Measurements from ENCODE around the gene CAPNS2.

CAPNS2 gene

GRCh38 chr16:55585631-55586030 is 19.1 kb downstream of the CAPNS2 start:
- H3K36me3 ChIP-seq (replicated peaks; ENCODE audit: insufficient read depth, low read length): no peaks in the 10 kb centered on the region
- TF ChIP-seq EZH2phosphoT487 (IDR thresholded peaks at IDR 0.05; ENCODE audit: low read length): no peak
- no peak for TF ChIP-seq EZH2 (optimal IDR thresholded peaks at IDR 0.05; ENCODE audit: low read depth, low read length)
- TF ChIP-seq, protein P1, sequence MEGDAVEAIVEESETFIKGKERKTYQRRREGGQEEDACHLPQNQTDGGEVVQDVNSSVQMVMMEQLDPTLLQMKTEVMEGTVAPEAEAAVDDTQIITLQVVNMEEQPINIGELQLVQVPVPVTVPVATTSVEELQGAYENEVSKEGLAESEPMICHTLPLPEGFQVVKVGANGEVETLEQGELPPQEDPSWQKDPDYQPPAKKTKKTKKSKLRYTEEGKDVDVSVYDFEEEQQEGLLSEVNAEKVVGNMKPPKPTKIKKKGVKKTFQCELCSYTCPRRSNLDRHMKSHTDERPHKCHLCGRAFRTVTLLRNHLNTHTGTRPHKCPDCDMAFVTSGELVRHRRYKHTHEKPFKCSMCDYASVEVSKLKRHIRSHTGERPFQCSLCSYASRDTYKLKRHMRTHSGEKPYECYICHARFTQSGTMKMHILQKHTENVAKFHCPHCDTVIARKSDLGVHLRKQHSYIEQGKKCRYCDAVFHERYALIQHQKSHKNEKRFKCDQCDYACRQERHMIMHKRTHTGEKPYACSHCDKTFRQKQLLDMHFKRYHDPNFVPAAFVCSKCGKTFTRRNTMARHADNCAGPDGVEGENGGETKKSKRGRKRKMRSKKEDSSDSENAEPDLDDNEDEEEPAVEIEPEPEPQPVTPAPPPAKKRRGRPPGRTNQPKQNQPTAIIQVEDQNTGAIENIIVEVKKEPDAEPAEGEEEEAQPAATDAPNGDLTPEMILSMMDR (IDR thresholded peaks at IDR 0.05; ENCODE audit: low read length): no peak
- H3K9me2 ChIP-seq (replicated peaks; ENCODE audit: insufficient read depth, low read length): no peaks in the 10 kb centered on the region
- no peak for DNase-seq
- no peak overlapping the region for H3K4me3 ChIP-seq (ENCODE audit: low read length)
- H3K79me2 ChIP-seq (ENCODE audit: low read length): no peaks in the 10 kb centered on the region
- no peak overlapping the region for H3K27ac ChIP-seq (ENCODE audit: low read length)
- no peaks in the 10 kb centered on the region for H3F3A ChIP-seq (ENCODE audit: insufficient read depth, low read length)
- H3K27me3 ChIP-seq (replicated peaks; ENCODE audit: insufficient read depth, low read length): no peaks in the 10 kb centered on the region
- no peak overlapping the region for H2AFZ ChIP-seq (ENCODE audit: low read length)
- no peaks in the 10 kb centered on the region for H3K9me3 ChIP-seq (replicated peaks; ENCODE audit: insufficient read depth, low read length)
- H3K9ac ChIP-seq (ENCODE audit: low read length): no peak overlapping the region
- H3K4me1 ChIP-seq (ENCODE audit: low read length): no peaks in the 10 kb centered on the region
- no peaks in the 10 kb centered on the region for H4K20me1 ChIP-seq (ENCODE audit: insufficient read depth, low read length)
- H3K4me2 ChIP-seq (ENCODE audit: low read depth, low read length): no peak overlapping the region

- no peak for DNase-seq
- Histone ChIP-seq H3K9me3 (replicated peaks; ENCODE audit: insufficient read depth, low read length) (no peaks in the 10 kb centered on the region), H3K4me1 (ENCODE audit: low read length) (no peaks in the 10 kb centered on the region), H3K4me3 (ENCODE audit: low read length) (no peak overlapping the region), H3F3A (ENCODE audit: insufficient read depth, low read length) (no peaks in the 10 kb centered on the region), H3K9me2 (replicated peaks; ENCODE audit: insufficient read depth, low read length) (no peaks in the 10 kb centered on the region), H3K27me3 (replicated peaks; ENCODE audit: insufficient read depth, low read length) (no peaks in the 10 kb centered on the region), H3K27ac (ENCODE audit: low read length) (no peak overlapping the region), H2AFZ (ENCODE audit: low read length) (no peak overlapping the region), H3K4me2 (ENCODE audit: low read depth, low read length) (no peak overlapping the region), H3K79me2 (ENCODE audit: low read length) (no peaks in the 10 kb centered on the region), H3K9ac (ENCODE audit: low read length) (no peak overlapping the region), H4K20me1 (ENCODE audit: insufficient read depth, low read length) (no peaks in the 10 kb centered on the region), H3K36me3 (replicated peaks; ENCODE audit: insufficient read depth, low read length) (no peaks in the 10 kb centered on the region)
- TF ChIP-seq EZH2phosphoT487 (IDR thresholded peaks at IDR 0.05; ENCODE audit: low read length): no peak
Measured at GRCh38 chr16:55588799-55589198, 22.3 kb downstream of the CAPNS2 start.

DNA sequence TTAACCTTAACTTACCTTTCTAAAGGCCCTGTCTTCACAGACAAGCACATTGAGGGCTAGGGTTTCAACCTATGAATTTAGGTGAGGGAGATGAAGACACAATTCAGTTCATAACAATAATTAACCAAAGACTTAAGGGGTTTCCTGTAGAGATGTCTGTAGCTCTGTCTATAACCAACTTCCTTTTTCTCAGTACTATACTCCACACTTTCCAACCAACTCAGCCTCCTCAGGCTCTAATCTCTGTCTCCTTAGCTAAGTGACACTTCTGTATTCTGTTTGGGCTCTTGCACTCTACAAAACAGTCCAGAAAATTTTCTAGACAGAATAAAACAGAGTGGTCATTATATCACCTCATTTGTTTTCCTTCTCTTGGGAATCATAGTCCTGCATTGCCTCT is 25.8 kb downstream of the CAPNS2 start:
- Histone ChIP-seq H3K27me3 (replicated peaks; ENCODE audit: insufficient read depth, low read length) (no peaks in the 10 kb centered on the region), H3K79me2 (ENCODE audit: low read length) (no peaks in the 10 kb centered on the region), H3K4me2 (ENCODE audit: low read depth, low read length) (no peak overlapping the region), H3K9me3 (replicated peaks; ENCODE audit: insufficient read depth, low read length) (no peaks in the 10 kb centered on the region), H3K9ac (ENCODE audit: low read length) (no peak overlapping the region), H3K36me3 (replicated peaks; ENCODE audit: insufficient read depth, low read length) (no peaks in the 10 kb centered on the region), H2AFZ (ENCODE audit: low read length) (no peak overlapping the region), H3K4me3 (ENCODE audit: low read length) (no peak overlapping the region), H3K4me1 (ENCODE audit: low read length) (no peaks in the 10 kb centered on the region), H3F3A (ENCODE audit: insufficient read depth, low read length) (no peaks in the 10 kb centered on the region), H4K20me1 (ENCODE audit: insufficient read depth, low read length) (no peaks in the 10 kb centered on the region), H3K9me2 (replicated peaks; ENCODE audit: insufficient read depth, low read length) (no peaks in the 10 kb centered on the region), H3K27ac (ENCODE audit: low read length) (no peak overlapping the region)
- DNase-seq: no peak
- TF ChIP-seq, protein P1 (IDR thresholded peaks at IDR 0.05; ENCODE audit: low read length): no peak
- TF ChIP-seq EZH2 (optimal IDR thresholded peaks at IDR 0.05; ENCODE audit: low read depth, low read length) (no peak), EZH2phosphoT487 (IDR thresholded peaks at IDR 0.05; ENCODE audit: low read length) (no peak)

DNA sequence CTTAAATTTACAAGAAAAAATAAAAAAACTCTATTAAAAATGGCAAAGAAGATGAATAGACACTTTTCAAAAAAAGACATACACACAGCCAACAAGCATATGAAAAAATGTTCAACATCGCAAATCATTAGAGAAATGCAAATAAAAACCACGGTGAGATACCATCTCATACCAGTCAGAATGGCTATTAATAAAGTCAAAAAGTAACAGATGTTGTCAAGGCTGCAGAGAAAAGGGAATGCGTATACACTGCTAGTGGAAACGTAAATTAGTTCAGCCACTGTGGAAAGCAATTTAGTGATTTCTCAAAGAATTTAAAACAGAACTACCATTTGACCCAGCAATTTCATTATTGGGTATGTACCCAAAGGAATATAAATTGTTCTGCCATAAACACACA is 31.4 kb downstream of the CAPNS2 start:
- no peaks in the 10 kb centered on the region for H3K4me1 ChIP-seq (ENCODE audit: low read length)
- no peaks in the 10 kb centered on the region for H3K36me3 ChIP-seq (replicated peaks; ENCODE audit: insufficient read depth, low read length)
- no peak overlapping the region for H3K9ac ChIP-seq (ENCODE audit: low read length)
- no peak overlapping the region for H3K27ac ChIP-seq (ENCODE audit: low read length)
- H3K4me3 ChIP-seq (ENCODE audit: low read length): no peak overlapping the region
- H3K9me2 ChIP-seq (replicated peaks; ENCODE audit: insufficient read depth, low read length): no peaks in the 10 kb centered on the region
- no peaks in the 10 kb centered on the region for H3K27me3 ChIP-seq (replicated peaks; ENCODE audit: insufficient read depth, low read length)
- TF ChIP-seq, protein P1 (IDR thresholded peaks at IDR 0.05; ENCODE audit: low read length): no peak
- no peak for TF ChIP-seq EZH2phosphoT487 (IDR thresholded peaks at IDR 0.05; ENCODE audit: low read length)
- no peak for TF ChIP-seq EZH2 (optimal IDR thresholded peaks at IDR 0.05; ENCODE audit: low read depth, low read length)
- H2AFZ ChIP-seq (ENCODE audit: low read length): no peak overlapping the region
- H3K79me2 ChIP-seq (ENCODE audit: low read length): no peaks in the 10 kb centered on the region
- H3F3A ChIP-seq (ENCODE audit: insufficient read depth, low read length): no peaks in the 10 kb centered on the region
- DNase-seq: no peak
- no peaks in the 10 kb centered on the region for H4K20me1 ChIP-seq (ENCODE audit: insufficient read depth, low read length)
- H3K4me2 ChIP-seq (ENCODE audit: low read depth, low read length): no peak overlapping the region
- H3K9me3 ChIP-seq (replicated peaks; ENCODE audit: insufficient read depth, low read length): no peaks in the 10 kb centered on the region
